OCI-LY7 (cell line): ENCODE data around the gene NDUFB5. TPM values are rescaled to one million over a fixed set of nuclear protein-coding genes. Genes with fewer than 3 reads are reported as not detected.

Source experiments
- BruUV-seq: library from RNA; stranded (reverse); fragments of 400-500 nt; replicated peaks from 2 replicates; lab custom pipeline; 2021; lab: Mats Ljungman, UMichigan
- CTCF ChIA-PET: fragments of 300-600 bp; sonication (Branson Sonifier 250); formaldehyde crosslinking; loops from one replicate; lab custom pipeline; 2022; ENCODE audit warnings: antibody characterized with exemption; ENCODE audit not compliant: unreplicated experiment; lab: Charles Lee
- POLR2A ChIA-PET: fragments of 300-600 bp; sonication (Branson Sonifier 250); formaldehyde crosslinking; loops from one replicate; lab custom pipeline; 2022; ENCODE audit warnings: antibody characterized with exemption; lab: Charles Lee
- DNase-seq: peaks from one replicate; pipeline ENCODE4 v3.0.0-alpha.2; 2015; ENCODE audit warnings: low spot score
- H2AFZ ChIP-seq: fragments of 200-600 bp; sonication (generic), shearing (Covaris generic); 2 replicates; pipeline ENCODE4 v1.6.1; 2014; ENCODE audit warnings: mild to moderate bottlenecking, antibody characterized with exemption, low read length, moderate library complexity
- H3K27ac ChIP-seq: fragments of 200-600 bp; sonication (generic); 2 replicates; pipeline ENCODE4 v1.5.1; 2014; ENCODE audit warnings: mixed run types, low read depth, mild to moderate bottlenecking, moderate library complexity, low read length, inconsistent platforms; ENCODE audit not compliant: poor library complexity, severe bottlenecking
- H3K36me3 ChIP-seq: fragments of 200-600 bp; sonication (generic); 2 replicates; pipeline ENCODE4 v1.6.1; 2014; ENCODE audit warnings: mild to moderate bottlenecking, antibody characterized with exemption, low read length, moderate library complexity, mixed read lengths; ENCODE audit not compliant: insufficient read depth
- H3K4me1 ChIP-seq: fragments of 200-600 bp; sonication (generic); 2 replicates; pipeline ENCODE4 v1.5.1; 2014; ENCODE audit warnings: mild to moderate bottlenecking, low read length; ENCODE audit not compliant: insufficient read depth, poor library complexity, severe bottlenecking
- H3K4me2 ChIP-seq: fragments of 200-600 bp; sonication (generic); 2 replicates; pipeline ENCODE4 v1.6.1; 2014; ENCODE audit warnings: mild to moderate bottlenecking, low read length
- H3K4me3 ChIP-seq: fragments of 200-600 bp; sonication (generic); 2 replicates; pipeline ENCODE4 v1.5.1; 2014; ENCODE audit warnings: mild to moderate bottlenecking, low read depth, low read length; ENCODE audit not compliant: poor library complexity, severe bottlenecking
- H3K79me2 ChIP-seq: fragments of 200-600 bp; sonication (generic); 2 replicates; pipeline ENCODE4 v1.6.1; 2016; ENCODE audit warnings: low read depth, mild to moderate bottlenecking, low read length, moderate library complexity, mixed read lengths; ENCODE audit not compliant: insufficient read depth
- H3K9me2 ChIP-seq: fragments of 200-600 bp; sonication (generic); 2 replicates; pipeline ENCODE4 v1.6.1; 2016; ENCODE audit warnings: mild to moderate bottlenecking, low read length, mixed read lengths; ENCODE audit not compliant: insufficient read depth
- H3K9me3 ChIP-seq: fragments of 200-600 bp; sonication (generic); 2 replicates; pipeline ENCODE4 v1.6.1; 2014; ENCODE audit warnings: mild to moderate bottlenecking, mixed run types, low read length, mixed read lengths
- H4K20me1 ChIP-seq: fragments of 200-600 bp; sonication (generic); 2 replicates; pipeline ENCODE4 v1.6.1; 2014; ENCODE audit warnings: mild to moderate bottlenecking, antibody characterized with exemption, low read length, moderate library complexity, mixed read lengths; ENCODE audit not compliant: insufficient read depth
- EZH2phosphoT487 ChIP-seq: fragments of 200-600 bp; sonication (generic); IDR thresholded peaks from 2 replicates; pipeline ENCODE4 v1.6.1; 2018; ENCODE audit warnings: low read depth, borderline replicate concordance, mild to moderate bottlenecking, mixed run types, antibody characterized with exemption, low read length, moderate library complexity, mixed read lengths
- intact Hi-C: fragments of 100-400 bp; cut with micrococcal nuclease; formaldehyde crosslinking; loops from one replicate; pipeline ENCODE4 v1.10.0; 2022; ENCODE audit not compliant: unreplicated experiment
- total RNA-seq, 2 experiments: library from RNA; depleted of rRNA in 1 of 2; stranded (reverse); fragments of >200 nt in 1 of 2; shearing (Covaris generic) in 1 of 2; gene quantifications; 2 replicates each; pipeline ENCODE4 v1.2.3, GENCODE V29; 2014 to 2022
- TF ChIP-seq, protein P1 (sequence below): fragments of 200-600 bp; sonication (generic); conservative IDR thresholded peaks from 2 replicates; pipeline ENCODE4 v1.5.1; 2014; ENCODE audit warnings: mild to moderate bottlenecking, antibody characterized with exemption, low read length, moderate library complexity, mixed read lengths

NDUFB5 gene
- total RNA-seq, 2 experiments from 2014 or later: 81.5 to 112 TPM

DNA sequence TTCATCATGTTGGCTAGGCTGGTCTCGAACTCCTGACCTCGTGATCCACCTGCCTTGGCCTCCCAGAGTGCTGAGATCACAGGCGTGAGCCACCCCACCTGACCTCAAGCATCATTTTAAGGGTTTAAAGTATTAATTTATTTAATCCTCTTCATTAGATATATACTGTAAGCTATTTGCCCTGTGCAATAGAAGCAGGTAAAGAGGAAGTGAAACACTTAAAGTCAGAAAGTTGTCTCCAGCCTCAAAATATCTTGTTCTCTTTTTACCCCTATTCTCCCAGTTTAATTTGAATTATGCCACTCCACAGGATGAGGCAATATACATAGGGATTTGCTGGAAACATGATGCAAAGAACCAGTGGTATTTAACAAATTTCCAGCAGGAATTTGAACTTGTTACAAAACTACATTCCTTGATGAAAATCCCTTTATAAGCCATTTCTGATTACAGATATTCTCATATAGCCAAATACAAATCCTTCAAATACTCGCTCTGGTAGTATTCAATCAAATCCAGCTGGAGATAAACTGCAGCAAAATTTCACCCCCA lies 2.0 kb downstream of the NDUFB5 start:
- no peaks in the 10 kb centered on the region for H3K9me3 ChIP-seq
- peak overlapping the region; percentile 74 for H3K27ac ChIP-seq
- peaks cover 37% of the 10 kb centered on the region for H3K36me3 ChIP-seq
- intact Hi-C loops: no loop called here
- CTCF ChIA-PET: no interaction called here
- H3K4me1 ChIP-seq: peaks cover 53% of the 10 kb centered on the region
- H3K79me2 ChIP-seq: peaks cover 93% of the 10 kb centered on the region
- POLR2A ChIA-PET: interaction anchor here (0.8 to 1.5 kb wide), 5 partner anchors 8 to 47 kb away, joined by 3 to 5 read pairs (median 4); no protein-coding TSS in a partner anchor
- H3K4me3 ChIP-seq: peak overlapping the region; percentile 87
- peak; percentile 55 for DNase-seq
- BruUV-seq: no TSS peak
- H2AFZ ChIP-seq: no peak overlapping the region
- H3K4me2 ChIP-seq: peak overlapping the region; percentile 88
- no peaks in the 10 kb centered on the region for H4K20me1 ChIP-seq
- H3K9me2 ChIP-seq: no peaks in the 10 kb centered on the region
- TF ChIP-seq EZH2phosphoT487: no peak
- TF ChIP-seq, protein P1, sequence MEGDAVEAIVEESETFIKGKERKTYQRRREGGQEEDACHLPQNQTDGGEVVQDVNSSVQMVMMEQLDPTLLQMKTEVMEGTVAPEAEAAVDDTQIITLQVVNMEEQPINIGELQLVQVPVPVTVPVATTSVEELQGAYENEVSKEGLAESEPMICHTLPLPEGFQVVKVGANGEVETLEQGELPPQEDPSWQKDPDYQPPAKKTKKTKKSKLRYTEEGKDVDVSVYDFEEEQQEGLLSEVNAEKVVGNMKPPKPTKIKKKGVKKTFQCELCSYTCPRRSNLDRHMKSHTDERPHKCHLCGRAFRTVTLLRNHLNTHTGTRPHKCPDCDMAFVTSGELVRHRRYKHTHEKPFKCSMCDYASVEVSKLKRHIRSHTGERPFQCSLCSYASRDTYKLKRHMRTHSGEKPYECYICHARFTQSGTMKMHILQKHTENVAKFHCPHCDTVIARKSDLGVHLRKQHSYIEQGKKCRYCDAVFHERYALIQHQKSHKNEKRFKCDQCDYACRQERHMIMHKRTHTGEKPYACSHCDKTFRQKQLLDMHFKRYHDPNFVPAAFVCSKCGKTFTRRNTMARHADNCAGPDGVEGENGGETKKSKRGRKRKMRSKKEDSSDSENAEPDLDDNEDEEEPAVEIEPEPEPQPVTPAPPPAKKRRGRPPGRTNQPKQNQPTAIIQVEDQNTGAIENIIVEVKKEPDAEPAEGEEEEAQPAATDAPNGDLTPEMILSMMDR: no peak

- BruUV-seq: no TSS peak
- no peaks in the 10 kb centered on the region for H3K9me2 ChIP-seq
- H3K9me3 ChIP-seq: no peaks in the 10 kb centered on the region
- peak overlapping the region; percentile 45 for H3K4me3 ChIP-seq
- peaks cover 53% of the 10 kb centered on the region for H3K4me1 ChIP-seq
- peaks cover 74% of the 10 kb centered on the region for H3K79me2 ChIP-seq
- intact Hi-C loops: no loop called here
- POLR2A ChIA-PET: interaction anchor here (0.7 to 2.3 kb wide), 7 partner anchors 10 to 257 kb away, joined by 3 to 10 read pairs (median 3); no protein-coding TSS in a partner anchor
- peak; percentile 61 for DNase-seq
- no peaks in the 10 kb centered on the region for H4K20me1 ChIP-seq
- peaks cover 29% of the 10 kb centered on the region for H3K36me3 ChIP-seq
- 0 out of 2 replicates have a peak overlapping the region, but pooled peaks have one; percentile 22 for H2AFZ ChIP-seq
- peak overlapping the region; percentile 63 for H3K27ac ChIP-seq
- peak overlapping the region; percentile 65 for H3K4me2 ChIP-seq
- TF ChIP-seq EZH2phosphoT487: no peak
- TF ChIP-seq, protein P1: no peak
- CTCF ChIA-PET: no interaction called here
Measured at GRCh38 chr3:179608931-179609720, 4.5 kb downstream of the NDUFB5 start.
